GM18505 (cell line): Measurements from ENCODE around the gene ADGRV1.

ENCODE experiments used
- ATAC-seq: cut with Tn5 transposase; IDR thresholded peaks from one replicate; pipeline ENCODE4 v1.9.1; 2021; ENCODE audit not compliant: unreplicated experiment
- POLR2A ChIP-seq: IDR thresholded peaks from 4 replicates; pipeline ENCODE4 v1.6.1; 2011; ENCODE audit warnings: borderline replicate concordance; ENCODE audit not compliant: insufficient read depth, insufficient read length; ENCODE audit errors: extremely low read depth

The ADGRV1 gene

DNA sequence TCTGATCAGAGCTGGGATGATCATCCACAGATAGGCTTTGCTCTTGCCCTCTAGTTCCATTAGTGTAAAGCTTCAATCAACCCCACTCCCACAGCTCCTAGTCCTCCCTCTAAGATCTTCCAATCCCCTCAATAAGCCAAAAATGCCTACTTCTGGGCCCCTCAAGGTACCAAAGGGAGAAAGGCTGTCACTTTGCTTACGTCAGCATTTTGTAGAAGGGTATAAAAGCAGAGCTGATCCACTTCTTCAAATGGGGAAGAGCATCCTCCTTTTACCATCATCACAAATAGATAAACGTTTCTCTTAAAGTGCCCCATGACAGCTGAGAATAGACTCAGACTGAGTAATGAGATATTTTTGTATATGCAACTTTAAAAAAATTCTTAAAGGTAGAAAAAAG is 13.1 kb upstream of the ADGRV1 start:
- no peak for TF ChIP-seq POLR2A

DNA sequence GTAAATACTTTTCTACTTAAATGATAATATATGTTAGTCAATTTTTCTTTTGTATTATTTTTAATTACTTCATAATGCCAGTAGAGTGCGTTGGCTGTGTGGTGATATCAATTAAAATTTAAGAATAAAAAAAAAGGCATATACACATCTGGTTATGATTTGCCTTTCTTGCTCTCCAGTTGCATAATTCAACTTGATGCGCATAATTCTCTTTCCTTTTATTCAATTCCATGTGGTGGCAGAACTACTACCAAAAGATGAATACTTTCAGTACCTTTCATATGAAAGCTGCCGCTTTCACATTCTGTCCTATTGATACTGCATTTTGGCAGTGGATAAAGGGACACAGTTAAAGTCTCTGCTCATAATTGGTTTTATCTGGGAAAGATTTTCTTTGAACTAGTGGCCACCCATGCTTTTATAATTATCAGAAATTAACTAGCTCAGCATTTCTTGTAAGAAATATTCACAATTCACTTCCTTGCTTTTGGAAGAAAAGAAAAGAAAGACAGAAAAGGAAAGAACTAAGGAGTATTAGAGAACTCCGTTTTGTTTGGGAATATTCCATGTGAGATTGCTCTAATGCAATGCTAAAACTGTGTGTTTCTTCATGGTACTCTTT is 12.3 kb upstream of the ADGRV1 start:
- ATAC-seq = no peak
- no peak for TF ChIP-seq POLR2A

More for the DNA sequence above, 13.1 kb upstream of the ADGRV1 start:
- ATAC-seq = no peak

DNA sequence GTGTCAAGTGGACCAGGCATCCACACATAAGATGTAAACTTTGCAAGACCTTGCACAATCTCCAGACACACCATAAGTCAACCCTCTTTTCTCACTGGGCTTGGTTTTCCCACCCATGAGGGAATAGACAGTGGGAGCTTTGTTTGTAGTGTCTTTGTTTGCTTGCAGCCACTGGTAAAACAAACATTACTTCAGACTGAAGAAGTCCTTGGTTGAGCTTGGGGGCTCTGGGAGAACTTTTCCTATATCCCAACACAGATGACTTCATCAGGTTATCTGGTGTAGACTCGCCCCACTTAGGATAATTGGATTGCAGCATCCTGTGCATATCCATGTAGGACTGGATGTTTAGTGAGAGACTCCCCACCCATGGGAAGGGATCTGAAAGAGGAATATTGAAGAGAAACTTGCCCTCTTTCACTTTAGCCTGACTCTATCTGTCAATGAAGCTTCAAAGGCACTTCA is 11.5 kb upstream of the ADGRV1 start:
- TF ChIP-seq POLR2A = no peak
- no peak for ATAC-seq

DNA sequence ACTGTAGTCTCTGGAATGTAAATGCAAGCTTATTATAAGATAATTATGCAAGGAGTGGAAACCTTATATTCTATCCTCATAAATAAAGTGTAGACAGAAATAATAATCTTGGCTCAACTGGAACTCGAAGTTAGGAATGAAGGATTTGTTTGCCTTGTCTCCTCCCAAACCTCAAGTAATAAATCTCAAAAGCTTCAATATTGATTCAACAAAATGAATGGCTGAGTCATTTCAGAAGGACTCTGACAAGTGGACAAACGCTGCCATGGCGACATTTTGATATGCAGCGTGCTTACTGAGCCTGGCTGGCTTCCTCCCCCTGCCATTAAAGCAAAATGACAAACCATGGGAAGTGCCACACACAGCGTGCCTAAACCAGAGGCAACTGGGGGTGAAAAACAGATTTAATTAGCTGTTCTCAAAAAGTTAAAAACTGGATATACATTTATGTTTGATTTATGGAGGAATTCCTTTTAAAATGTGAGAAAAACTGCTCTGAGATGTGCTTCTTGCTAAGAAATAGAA is 10.5 kb upstream of the ADGRV1 start:
- no peak for ATAC-seq
- TF ChIP-seq POLR2A = no peak

DNA sequence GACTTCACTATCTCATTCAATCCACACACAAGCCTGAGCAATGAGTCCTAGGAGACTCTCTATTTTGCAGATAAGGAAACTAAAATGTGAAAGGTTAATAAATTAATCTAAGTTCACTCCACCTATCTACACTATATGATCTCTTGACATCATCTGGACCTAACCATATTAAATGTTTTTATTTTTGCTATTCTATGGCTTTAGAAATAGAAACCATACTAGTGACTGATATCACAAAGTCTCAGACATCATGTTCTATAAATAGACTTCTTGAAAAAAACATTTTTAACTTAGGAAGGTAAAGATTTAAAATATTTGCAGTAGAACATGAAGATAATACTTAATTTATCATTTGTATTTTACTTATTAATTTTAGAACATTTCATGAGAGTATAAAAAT is 9.4 kb upstream of the ADGRV1 start:
- no peak for TF ChIP-seq POLR2A
- no peak for ATAC-seq

DNA sequence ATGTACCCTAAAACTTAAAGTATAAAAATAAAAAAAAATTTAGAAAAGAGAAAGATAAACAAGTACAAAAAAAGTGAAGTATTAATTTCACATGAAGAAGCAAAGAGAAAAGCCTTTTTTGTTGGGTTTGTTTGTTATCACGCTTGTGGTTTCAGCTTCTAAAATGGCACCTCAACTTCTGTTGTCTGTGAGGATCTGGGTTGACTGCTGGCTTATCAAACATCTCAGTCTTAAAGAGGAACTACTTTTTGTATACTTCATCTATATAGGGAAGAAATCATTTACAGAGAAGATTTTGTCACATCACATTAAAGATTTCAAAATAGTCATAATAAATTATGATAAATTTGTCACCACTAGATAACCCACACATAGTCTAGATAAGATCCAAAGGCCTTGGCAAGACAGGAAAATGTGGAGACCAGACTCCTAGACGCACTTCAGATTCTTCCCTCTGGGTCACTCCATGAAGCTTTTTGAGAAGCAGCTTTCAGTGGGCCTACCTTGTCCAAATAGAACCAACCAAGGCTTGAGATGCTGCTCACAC is 8.8 kb upstream of the ADGRV1 start:
- ATAC-seq = no peak
- TF ChIP-seq POLR2A = no peak

DNA sequence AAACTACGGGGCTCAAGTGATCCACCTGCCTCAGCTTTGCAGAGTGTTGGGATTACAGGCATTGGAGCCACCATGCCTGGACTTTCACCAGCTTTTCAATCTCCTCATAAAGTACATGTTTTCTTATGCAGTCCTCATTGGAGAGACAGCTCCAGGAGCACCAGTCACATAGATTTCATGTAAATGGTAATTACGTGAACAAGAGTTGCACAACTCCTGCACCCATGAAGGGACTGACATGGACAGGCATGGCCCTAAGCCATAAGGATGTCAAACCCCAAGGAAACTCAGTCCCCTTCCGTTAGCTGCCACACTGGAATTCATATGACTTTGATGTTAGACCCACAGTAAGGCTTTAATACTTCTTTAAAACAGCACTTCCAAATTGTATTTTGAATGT is 7.6 kb upstream of the ADGRV1 start:
- TF ChIP-seq POLR2A = no peak
- no peak for ATAC-seq

DNA sequence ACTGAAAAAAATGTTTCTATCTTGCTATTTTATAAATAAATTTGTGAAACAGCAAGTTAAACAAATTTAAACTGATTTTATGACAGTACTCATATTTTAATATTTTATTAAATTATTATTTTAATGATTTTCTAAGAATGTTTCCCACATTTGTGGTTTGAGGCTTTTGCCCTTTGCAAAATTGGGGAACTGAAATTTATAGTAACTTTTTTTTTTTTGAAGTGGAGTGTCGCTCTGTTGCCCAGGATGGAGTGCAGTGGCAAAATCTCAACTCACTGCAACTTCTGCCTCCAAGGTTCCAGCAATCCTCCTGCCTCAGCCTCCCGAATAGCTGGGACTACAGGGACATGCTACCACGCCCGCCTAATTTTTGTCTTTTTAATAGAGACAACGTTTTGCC is 7.2 kb upstream of the ADGRV1 start:
- ATAC-seq = no peak

DNA sequence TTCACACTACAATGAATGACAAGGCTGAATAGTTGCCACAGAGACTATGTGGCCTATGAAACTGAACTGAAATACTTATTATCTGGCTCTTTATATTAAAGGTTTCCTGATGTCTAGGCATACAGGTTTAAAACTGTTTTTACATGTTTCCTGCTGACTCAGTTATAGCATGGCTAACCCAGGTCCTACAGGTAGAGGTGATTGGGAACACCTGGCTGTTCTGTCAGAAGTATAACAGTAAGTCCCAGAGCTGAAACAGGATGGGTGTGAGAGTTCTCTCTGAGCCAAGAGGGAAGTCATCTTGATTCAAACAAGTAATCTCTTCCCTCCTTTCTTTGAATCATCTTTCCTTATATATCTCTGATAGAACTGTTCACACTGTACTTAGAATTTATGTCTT is 4.9 kb upstream of the ADGRV1 start:
- TF ChIP-seq POLR2A = no peak
- ATAC-seq = no peak

More for the DNA sequence above, 7.2 kb upstream of the ADGRV1 start:
- TF ChIP-seq POLR2A = no peak

DNA sequence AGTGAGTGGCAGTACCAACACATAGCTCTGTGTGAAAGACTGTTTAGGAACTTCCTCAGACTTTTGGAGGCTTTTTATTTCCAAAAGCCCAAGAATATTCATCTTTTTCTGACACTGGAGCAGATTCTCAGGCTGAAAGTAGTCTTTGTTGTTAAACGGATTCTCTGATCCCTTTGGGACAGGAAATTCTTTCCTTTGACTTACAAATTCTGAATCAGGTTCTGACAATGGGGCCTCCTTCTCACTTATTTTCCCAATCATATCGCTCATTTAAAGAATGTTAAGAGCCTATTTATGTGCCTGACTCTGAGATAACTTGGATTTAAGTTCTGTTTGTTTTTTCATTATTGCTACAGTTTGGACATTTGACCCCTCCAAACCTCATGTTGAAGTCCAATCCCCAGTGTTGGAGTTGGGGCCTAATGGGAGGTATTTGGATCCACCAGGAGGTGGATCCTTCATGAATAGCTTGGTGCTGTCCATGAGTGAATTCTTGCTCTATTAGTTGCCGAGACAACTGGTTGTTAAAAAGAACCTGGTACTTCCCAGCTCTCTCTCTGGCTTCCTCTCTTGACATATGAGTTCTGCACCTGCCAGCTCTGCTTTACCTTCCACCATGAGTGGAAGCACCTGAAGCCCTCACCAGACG is 4.1 kb upstream of the ADGRV1 start:
- TF ChIP-seq POLR2A = no peak
- no peak for ATAC-seq

DNA sequence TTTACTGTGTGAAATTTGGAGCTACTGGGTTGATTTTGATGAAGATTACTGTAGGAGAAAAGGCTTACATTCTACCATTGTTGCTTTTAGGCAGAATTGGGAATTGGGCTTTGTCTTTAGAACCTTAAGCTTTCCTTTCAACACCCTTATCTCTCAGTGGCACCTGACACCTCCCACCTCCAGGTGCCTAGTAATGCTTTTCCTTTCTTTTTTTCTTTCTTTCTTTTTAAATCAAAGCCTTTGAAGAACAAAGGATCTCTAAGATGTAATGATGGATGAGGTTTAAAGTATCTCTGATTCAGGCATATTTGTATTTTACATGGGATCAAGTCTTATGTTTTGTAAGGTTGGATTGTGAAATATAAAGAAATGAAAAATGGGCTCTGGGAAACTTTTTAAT is 2.9 kb upstream of the ADGRV1 start:
- TF ChIP-seq POLR2A = no peak
- no peak for ATAC-seq

DNA sequence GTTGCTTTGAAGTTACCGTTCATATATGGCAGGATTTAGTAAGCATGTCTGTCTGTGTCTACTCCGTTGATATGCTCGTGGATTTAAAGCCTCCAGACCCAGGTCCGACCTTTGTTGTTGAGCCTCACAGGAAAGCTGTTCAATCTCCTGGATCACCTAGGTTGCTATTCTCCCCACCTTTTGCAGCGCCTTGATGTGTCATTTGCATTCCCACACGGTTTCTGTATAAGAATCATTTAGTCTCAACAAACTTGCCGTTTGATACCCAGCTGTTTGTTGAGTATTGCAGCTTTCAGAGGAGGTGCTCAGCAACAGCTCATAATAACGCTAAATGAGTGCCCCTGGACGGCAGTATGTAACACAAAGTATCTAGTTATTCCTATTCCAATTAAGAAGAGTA is 1.2 kb upstream of the ADGRV1 start:
- no peak for ATAC-seq

DNA sequence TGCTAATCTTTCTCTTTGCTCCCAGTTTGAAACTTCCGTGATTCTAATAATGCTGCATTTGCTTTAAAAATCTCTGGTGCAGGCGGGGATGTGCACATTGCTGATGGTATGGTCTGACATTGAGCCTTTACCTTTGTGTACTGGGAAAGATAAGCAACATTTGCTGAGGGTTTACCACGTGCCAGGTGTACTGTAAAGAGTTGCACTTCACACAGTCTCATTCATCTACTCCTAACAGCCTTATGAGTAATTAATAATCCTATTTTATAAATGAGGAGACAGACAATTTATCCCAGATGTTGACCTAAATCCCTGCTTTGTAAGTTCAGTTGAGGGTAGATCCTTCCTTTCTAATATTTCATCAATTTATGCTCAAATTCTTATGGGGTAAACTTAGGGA is 726 bp upstream of the ADGRV1 start:
- no peak for ATAC-seq
- no peak for TF ChIP-seq POLR2A

More for the DNA sequence above, 1.2 kb upstream of the ADGRV1 start:
- no peak for TF ChIP-seq POLR2A

DNA sequence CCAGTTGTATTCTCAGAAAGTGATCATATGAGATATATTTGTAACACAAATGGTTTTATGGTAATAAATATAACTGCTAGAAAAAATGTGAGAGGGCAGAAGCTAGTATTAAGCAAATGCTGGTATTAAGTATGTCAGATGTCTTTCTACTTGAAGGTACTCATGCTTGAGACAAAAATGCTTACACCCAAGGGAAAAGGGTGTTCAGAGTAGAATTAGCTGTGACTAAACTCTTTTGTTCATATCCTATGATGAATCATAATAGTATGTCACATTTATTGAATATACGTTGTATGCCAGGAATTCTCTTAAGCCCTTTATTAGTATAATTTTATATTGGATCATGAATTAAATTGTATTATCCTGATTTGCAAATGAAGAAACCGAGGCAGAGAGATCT is 2.2 kb downstream of the ADGRV1 start:
- no peak for TF ChIP-seq POLR2A
- ATAC-seq = no peak

DNA sequence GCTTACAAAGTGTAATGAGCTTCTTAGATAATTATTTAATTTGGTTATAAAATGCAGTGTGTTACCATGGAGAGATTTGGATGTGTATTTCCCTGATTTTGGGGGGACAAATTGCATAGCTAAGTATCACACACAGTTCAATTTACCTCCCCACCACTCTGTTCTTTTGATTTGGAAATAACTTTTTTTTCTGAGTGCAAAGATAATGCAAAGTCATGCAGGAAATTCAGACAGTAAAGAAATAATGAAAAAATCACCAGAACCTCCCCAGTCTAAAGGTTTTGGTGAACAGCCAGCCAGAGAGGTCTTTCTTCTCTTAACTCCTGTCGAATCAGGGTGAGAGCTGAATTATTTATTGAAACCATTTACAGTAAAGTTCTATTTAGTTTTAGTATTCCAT is 3.2 kb downstream of the ADGRV1 start:
- ATAC-seq = no peak

DNA sequence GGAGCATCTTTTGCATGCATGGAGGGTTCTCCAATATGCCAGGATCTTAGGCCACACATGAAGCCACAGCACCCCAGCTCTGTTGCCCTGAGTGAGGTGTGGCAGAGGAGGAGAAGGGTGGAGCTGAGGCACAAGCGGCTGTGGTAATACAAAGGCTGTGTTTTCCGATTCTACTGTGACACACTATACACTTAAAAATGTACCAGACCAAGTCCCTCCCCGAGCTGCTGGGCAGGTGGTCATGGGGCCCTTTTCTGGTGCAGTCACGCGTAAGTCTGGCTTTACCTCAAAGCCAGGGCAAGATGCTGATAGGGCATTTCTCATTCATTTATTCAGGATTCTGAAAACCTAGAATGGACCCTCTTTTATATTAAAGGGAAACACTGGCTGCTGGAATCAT is 3.7 kb downstream of the ADGRV1 start:
- TF ChIP-seq POLR2A = no peak

More for the DNA sequence above, 3.2 kb downstream of the ADGRV1 start:
- no peak for TF ChIP-seq POLR2A

More for the DNA sequence above, 3.7 kb downstream of the ADGRV1 start:
- no peak for ATAC-seq
